22Rv1 (cell line): Measurements from ENCODE around the gene MTHFD1.

Experiments used
- H3K27ac ChIP-seq: fragments of 450-650 bp; 2 replicates; pipeline ENCODE4 v1.5.1; 2017
- CTCF ChIP-seq: fragments of 450-650 bp; IDR thresholded peaks from 2 replicates; pipeline ENCODE4 v1.5.1; 2017; ENCODE audit warnings: mild to moderate bottlenecking
- ZFX ChIP-seq: fragments of 450-650 bp; IDR thresholded peaks from 2 replicates; pipeline ENCODE4 v1.6.1; 2017; ENCODE audit warnings: antibody characterized with exemption, borderline replicate concordance

MTHFD1 gene

GRCh38 chr14:64422756-64423155, 34.6 kb downstream of the MTHFD1 start:
- H3K27ac ChIP-seq, result no peak overlapping the region
- no peak for TF ChIP-seq ZFX
- TF ChIP-seq CTCF, result no peak

GRCh38 chr14:64423987-64424386, 35.8 kb downstream of the MTHFD1 start:
- no peak for TF ChIP-seq ZFX
- no peak overlapping the region for H3K27ac ChIP-seq

GRCh38 chr14:64434528-64434927, 46.4 kb downstream of the MTHFD1 start:
- TF ChIP-seq ZFX (no peak), CTCF (no peak)
- H3K27ac ChIP-seq, result no peak overlapping the region

GRCh38 chr14:64438181-64438841, 50.2 kb downstream of the MTHFD1 start:
- no peak for TF ChIP-seq CTCF
- TF ChIP-seq ZFX, result no peak
- H3K27ac ChIP-seq, result no peak overlapping the region

GRCh38 chr14:64439141-64439540, 51.0 kb downstream of the MTHFD1 start:
- TF ChIP-seq CTCF (no peak), ZFX (no peak)
- H3K27ac ChIP-seq, result no peak overlapping the region

GRCh38 chr14:64440494-64440893, 52.3 kb downstream of the MTHFD1 start:
- H3K27ac ChIP-seq, result no peak overlapping the region
- TF ChIP-seq ZFX (no peak), CTCF (no peak)

- TF ChIP-seq ZFX, result no peak
- H3K27ac ChIP-seq, result no peak overlapping the region
These were observed 54.3 kb downstream of the MTHFD1 start for GRCh38 chr14:64442300-64442988.

GRCh38 chr14:64444140-64444539, 56.0 kb downstream of the MTHFD1 start:
- TF ChIP-seq ZFX, result no peak
- TF ChIP-seq CTCF, result no peak
- no peak overlapping the region for H3K27ac ChIP-seq
